A673 (cell line): Measurements from ENCODE around the gene MAN1C1. TPM values are rescaled to one million over a fixed set of nuclear protein-coding genes. Genes with fewer than 3 reads are reported as not detected.

Experiments used
- BruUV-seq: library from RNA; stranded (reverse); fragments of 400-500 nt; replicated peaks from 2 replicates; lab custom pipeline; 2021; lab: Mats Ljungman, UMichigan
- CTCF ChIA-PET: fragments of 300-600 bp; sonication (Branson Sonifier 250); formaldehyde crosslinking; loops from one replicate; lab custom pipeline; 2022; ENCODE audit warnings: antibody characterized with exemption; lab: Charles Lee
- POLR2A ChIA-PET: fragments of 300-600 bp; sonication (Branson Sonifier 250); formaldehyde crosslinking; loops from one replicate; lab custom pipeline; 2022; ENCODE audit warnings: antibody characterized with exemption; ENCODE audit not compliant: low non-redundant PET; lab: Charles Lee
- DNase-seq: peaks from one replicate; pipeline ENCODE4 v3.0.0-alpha.2; 2015; ENCODE audit warnings: low spot score
- H3K27ac ChIP-seq: fragments of 200-600 bp; sonication (generic); 2 replicates; pipeline ENCODE4 v1.5.1; 2016; ENCODE audit warnings: mixed run types, low read depth, mild to moderate bottlenecking, mixed read lengths, antibody characterized with exemption, low read length; ENCODE audit not compliant: poor library complexity, severe bottlenecking
- H3K27me3 ChIP-seq: fragments of 200-600 bp; sonication (generic); replicated peaks from 2 replicates; pipeline ENCODE4 v1.6.1; 2017; ENCODE audit warnings: mixed run types, low read depth, mild to moderate bottlenecking, mixed read lengths, antibody characterized with exemption, low read length; ENCODE audit not compliant: insufficient read depth, poor library complexity
- H3K36me3 ChIP-seq: fragments of 200-600 bp; sonication (generic); 2 replicates; pipeline ENCODE4 v1.6.1; 2016; ENCODE audit warnings: mixed run types, mild to moderate bottlenecking, mixed read lengths, antibody characterized with exemption, low read length; ENCODE audit not compliant: insufficient read depth, poor library complexity, severe bottlenecking
- H3K4me1 ChIP-seq: fragments of 200-600 bp; sonication (generic); 2 replicates; pipeline ENCODE4 v1.6.1; 2017; ENCODE audit warnings: mixed run types, mild to moderate bottlenecking, mixed read lengths, antibody characterized with exemption, low read length; ENCODE audit not compliant: insufficient read depth, poor library complexity, severe bottlenecking
- H3K4me3 ChIP-seq: fragments of 200-600 bp; sonication (generic); 2 replicates; pipeline ENCODE4 v1.5.1; 2016; ENCODE audit warnings: low read depth, mixed run types, mild to moderate bottlenecking, mixed read lengths, low read length; ENCODE audit not compliant: poor library complexity, severe bottlenecking
- H3K9me3 ChIP-seq: fragments of 200-600 bp; sonication (generic); 2 replicates; pipeline ENCODE4 v1.6.1; 2016; ENCODE audit warnings: mixed run types, low read depth, mild to moderate bottlenecking, mixed read lengths, antibody characterized with exemption, low read length; ENCODE audit not compliant: poor library complexity, severe bottlenecking
- CTCF ChIP-seq: fragments of 300-800, 200-600 bp; sonication (generic); conservative IDR thresholded peaks from 2 replicates; pipeline ENCODE4 v1.5.1; 2017; ENCODE audit warnings: low read depth, mild to moderate bottlenecking, antibody characterized with exemption, low read length, moderate library complexity, mixed read lengths
- EZH2 ChIP-seq: fragments of 200-600 bp; sonication (generic); IDR thresholded peaks from 2 replicates; pipeline ENCODE4 v1.6.1; 2017; ENCODE audit warnings: borderline replicate concordance, low read depth, mild to moderate bottlenecking, mixed read lengths, antibody characterized with exemption, low read length; ENCODE audit not compliant: poor library complexity, severe bottlenecking
- intact Hi-C: fragments of 100-400 bp; cut with micrococcal nuclease; formaldehyde crosslinking; loops from one replicate; pipeline ENCODE4 v1.10.0; 2022; ENCODE audit not compliant: unreplicated experiment
- total RNA-seq: library from RNA; stranded (reverse); gene quantifications from 2 replicates; pipeline ENCODE4 v1.2.3, GENCODE V29; 2021

Gene MAN1C1
- total RNA-seq, 1 experiment from 2014 or later, result 0.21 TPM

- H3K4me3 ChIP-seq, result no peak overlapping the region
- H3K27ac ChIP-seq, result no peak overlapping the region
- H3K9me3 ChIP-seq, result no peaks in the 10 kb centered on the region
- no TSS peak for BruUV-seq
- intact Hi-C loops, result no loop called here
- ChIA-PET POLR2A (no interaction called here), CTCF (no interaction called here)
- H3K36me3 ChIP-seq, result no peaks in the 10 kb centered on the region
- H3K27me3 ChIP-seq, result no peaks in the 10 kb centered on the region
- TF ChIP-seq EZH2 (no peak), CTCF (no peak)
- DNase-seq, result no peak
- H3K4me1 ChIP-seq, result peaks cover 8% of the 10 kb centered on the region
Measured at GRCh38 chr1:25710583-25711347, 94.2 kb downstream of the MAN1C1 start.

DNA sequence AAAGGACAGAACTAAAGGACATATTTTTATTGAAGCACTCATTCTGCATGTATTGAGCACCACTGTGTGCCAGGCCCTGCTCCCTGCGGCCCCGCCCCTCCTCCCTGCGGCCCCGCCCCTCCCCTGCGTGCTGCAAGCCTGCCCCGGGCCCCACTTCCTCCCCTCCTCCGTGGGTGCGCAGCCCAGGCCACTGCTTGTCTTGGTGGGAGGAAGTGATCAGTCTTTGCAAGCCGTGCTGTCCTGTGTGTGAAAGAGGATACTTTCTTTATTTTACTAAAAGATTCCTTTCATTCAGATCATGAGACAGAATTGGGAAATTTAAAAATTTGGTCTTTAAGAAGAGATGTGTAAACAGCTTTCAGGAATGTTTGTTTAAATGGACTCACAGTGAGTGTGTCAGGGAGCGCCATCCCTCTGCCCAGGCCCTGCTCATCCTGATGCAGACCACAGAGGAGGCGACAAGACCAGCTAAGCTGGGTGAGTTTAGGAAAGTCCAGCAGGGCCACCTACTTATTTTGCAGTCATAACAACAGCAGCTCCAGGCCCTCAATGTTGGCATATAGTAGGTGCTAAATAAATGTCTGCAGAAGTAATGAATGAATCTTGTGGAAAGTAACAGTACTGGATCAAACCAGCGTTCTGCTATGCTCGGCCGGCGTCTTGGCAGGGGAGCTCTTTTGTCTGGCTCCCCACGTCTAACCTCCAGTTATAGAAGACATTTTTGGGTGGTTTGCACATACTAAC is 95.1 kb downstream of the MAN1C1 start:
- H3K4me1 ChIP-seq, result peaks cover 8% of the 10 kb centered on the region
- ChIA-PET CTCF (no interaction called here), POLR2A (no interaction called here)
- TF ChIP-seq EZH2, result no peak
- no peak for TF ChIP-seq CTCF
- no TSS peak for BruUV-seq
- H3K27ac ChIP-seq, result no peak overlapping the region
- H3K36me3 ChIP-seq, result no peaks in the 10 kb centered on the region
- H3K9me3 ChIP-seq, result no peaks in the 10 kb centered on the region
- intact Hi-C loops, result no loop called here
- DNase-seq, result no peak
- H3K4me3 ChIP-seq, result no peak overlapping the region
- H3K27me3 ChIP-seq, result no peaks in the 10 kb centered on the region

DNA sequence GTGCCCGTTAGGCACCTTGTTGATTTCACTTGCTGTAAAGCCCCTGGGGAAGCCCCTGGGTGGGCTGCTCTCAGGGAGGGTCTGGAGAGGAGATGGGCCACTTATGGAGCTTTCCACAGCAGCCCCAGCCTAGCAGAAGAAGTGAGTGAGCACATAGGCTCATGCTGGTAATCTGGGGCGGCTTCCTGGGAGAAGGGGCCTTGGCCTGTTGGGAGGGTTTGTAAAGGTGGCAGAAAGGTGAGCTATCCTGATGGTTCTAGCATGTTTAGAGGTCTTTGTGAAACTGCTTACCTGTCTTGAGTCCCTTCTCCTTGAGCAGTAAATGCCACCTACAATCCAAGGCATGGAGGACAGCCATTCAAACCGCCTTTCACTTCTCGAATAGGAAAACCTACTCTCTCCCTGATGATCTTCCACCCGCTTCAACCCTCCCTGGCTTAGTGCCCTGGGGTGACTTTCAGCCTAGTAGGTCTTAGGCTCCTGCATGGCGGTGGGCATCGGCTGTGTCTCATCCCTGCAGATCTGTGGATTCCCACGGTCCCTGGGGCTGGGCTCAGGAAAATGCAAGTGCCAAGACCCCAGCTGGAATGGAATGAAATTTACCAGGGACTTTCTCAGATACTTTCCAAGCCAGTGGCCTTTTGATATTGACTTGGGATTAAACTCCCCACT is 95.8 kb downstream of the MAN1C1 start:
- POLR2A ChIA-PET, result no interaction called here
- no peaks in the 10 kb centered on the region for H3K27me3 ChIP-seq
- no peak for TF ChIP-seq EZH2
- no peak for TF ChIP-seq CTCF
- H3K4me3 ChIP-seq, result no peak overlapping the region
- H3K4me1 ChIP-seq, result peaks cover 8% of the 10 kb centered on the region
- CTCF ChIA-PET, result no interaction called here
- intact Hi-C loops, result no loop called here
- BruUV-seq, result no TSS peak
- no peak overlapping the region for H3K27ac ChIP-seq
- no peaks in the 10 kb centered on the region for H3K9me3 ChIP-seq
- no peaks in the 10 kb centered on the region for H3K36me3 ChIP-seq
- DNase-seq, result no peak
